Limb (tissue), 2 donors: ENCODE data around the gene ALS2.
A peak's percentile ranks its signal among the peaks of the same experiment; 100 is the strongest.
"Not testable (repeated sequence)": the region's sequence is repeated elsewhere in the genome, so short reads cannot be mapped to it uniquely, and the experiment has no call there.

ENCODE experiments used
- DNase-seq, 2 donors: peaks; one replicate each; pipeline ENCODE4 v3.0.0-alpha.2; 2016; ENCODE audit errors: extremely low spot score in 2 of 2

Gene ALS2

DNA sequence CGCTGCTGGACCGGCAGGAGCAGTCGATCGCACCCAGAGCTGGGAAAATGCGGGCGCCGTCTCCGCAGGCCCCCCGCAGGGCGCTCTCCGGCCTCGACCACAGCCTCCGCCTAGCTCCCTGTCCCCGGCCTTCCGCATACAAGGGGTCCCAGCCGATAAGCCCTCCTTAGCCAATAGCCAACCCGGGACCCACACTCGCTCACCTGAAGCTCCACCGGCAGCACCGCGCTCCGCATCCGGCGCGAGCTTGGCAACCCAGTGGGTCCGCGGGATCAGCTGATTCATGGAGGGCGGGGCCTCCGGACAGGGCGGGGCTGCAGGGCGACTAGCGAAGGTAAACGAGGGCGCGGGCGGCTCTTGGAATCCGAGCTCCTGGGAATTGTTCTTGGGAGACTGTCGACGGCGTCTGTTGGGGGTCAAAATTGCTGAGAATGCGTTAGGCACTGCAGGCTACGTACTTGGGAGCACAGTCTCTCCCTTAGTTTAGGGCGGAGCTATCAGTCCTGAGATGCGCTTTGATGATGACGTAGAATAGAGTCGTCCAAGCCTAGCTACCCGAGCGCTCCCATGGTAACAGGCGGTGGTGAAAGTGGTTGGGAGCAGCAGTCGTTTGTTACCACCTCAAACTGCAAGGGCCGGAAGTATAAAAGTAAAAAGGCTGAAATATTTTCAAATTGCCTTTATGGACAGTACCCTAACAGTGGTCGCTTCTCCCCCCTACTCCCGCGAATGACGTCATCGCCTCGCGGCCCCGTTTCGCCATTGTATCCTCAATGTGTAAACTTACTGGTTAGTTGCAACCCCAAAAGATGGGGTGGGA lies at the start of gene ALS2:
Gene ALS2 (minus strand): TSS at position 260 of the 820 bp plus-strand sequence. CDS start 12,048 bp downstream, outside the sequence.
- peak; percentile 97 to 99 for DNase-seq

DNA sequence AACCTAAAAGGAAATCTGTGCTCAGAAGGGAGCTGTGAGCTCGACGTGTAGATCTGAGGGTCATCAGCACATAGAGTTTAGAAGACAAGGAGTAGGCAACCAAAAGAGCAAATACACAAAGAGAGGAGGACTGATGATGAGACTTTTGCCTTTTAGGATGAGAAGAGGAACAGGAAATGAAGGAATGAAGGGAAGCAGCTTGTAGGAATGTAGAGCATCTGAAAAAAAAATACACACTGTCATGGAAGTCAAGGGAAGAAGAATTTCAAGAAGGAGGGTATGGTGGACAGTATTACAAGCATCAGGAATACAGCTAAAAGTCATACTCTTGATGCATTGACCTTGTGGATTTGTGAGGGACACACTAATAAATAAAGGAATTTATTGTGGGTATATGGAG lies 47.5 kb upstream of the ALS2 start:
- DNase-seq = no peak

DNA sequence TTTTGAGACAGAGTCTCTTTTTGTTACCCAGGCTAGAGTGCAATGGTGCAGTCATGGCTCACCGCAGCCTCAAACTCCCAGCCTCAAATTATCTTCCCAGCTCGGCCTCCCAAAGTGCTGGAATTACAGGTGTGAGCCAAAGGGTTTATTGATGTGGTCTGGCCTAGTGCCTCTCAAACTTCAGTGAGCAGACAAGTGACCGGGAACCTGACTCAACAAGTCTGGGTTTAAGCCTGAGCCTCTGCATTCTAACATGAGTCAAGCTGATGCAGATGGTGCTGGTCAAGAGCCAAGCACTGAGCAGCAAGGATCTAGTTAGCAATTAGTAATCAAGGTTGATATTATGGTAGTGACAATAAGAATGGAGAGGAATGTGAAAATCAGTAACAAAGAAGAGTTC lies 46.9 kb upstream of the ALS2 start:
- DNase-seq = no peak

DNA sequence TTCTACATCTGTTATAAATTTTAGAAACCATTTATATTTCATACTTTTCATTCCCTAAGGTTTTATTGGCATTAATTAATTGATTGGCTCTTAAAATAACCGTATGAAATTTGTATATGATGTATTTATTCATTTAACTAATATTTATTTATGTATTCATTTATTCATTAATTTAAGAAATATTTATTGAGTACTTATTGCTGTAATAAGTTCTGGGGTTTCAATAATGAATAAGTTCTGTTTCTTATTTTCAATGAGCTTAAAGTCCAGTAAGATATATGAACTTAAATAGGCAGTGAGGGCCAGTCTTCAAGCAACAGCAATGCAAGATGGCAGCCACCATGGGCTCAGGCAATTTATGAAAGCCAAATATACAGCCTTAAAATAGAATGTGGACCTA lies 43.5 kb upstream of the ALS2 start:
- no peak for DNase-seq

DNA sequence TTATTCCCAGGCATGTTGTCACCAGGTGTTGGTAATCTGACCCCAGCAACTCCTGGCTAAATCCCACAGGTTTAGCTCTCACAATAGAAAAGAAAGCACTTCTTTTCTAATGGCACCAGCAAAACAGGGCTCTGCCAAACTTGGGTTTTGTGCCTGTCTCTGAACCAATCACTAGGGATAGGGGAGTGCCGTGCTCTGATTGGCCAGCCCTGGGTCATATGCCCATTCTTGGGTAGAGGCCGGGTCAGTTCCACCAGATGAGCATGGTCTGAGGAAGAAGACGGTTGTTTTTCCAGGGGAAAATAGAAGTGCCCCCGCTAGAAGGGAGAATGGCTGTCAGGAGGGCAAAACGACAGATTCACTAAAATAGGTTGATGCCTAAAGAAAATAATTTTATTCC lies 40.3 kb upstream of the ALS2 start:
- DNase-seq = no peak

DNA sequence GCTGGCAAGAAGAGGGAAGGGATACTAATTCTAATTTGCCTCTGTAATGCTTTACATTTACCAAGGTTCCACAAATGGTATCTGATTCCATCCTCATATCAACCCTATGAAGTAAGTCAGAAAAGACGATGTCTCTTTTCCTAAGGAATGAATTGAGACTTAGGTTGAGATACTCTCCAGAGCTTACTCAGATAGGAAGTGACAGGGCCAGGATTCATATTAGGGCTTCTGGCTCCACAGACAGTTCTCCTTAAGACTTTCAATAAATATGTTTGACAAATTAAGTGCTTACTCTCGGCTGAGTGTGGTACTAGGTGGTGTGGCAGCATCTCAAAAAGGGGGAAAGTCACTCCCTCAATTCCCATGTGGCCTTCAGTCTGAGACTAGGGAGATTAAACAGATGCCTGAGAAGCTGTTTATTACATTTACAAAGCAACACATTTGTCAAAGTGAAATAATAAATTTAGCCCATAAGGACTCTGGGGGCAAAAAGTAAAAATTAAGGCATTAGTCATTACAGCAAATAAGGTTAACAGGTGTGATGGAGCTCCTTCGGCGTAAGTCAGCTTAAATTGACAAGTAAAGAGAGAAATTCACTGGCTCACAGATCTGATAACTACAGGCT lies 39.8 kb upstream of the ALS2 start:
- DNase-seq = no peak

DNA sequence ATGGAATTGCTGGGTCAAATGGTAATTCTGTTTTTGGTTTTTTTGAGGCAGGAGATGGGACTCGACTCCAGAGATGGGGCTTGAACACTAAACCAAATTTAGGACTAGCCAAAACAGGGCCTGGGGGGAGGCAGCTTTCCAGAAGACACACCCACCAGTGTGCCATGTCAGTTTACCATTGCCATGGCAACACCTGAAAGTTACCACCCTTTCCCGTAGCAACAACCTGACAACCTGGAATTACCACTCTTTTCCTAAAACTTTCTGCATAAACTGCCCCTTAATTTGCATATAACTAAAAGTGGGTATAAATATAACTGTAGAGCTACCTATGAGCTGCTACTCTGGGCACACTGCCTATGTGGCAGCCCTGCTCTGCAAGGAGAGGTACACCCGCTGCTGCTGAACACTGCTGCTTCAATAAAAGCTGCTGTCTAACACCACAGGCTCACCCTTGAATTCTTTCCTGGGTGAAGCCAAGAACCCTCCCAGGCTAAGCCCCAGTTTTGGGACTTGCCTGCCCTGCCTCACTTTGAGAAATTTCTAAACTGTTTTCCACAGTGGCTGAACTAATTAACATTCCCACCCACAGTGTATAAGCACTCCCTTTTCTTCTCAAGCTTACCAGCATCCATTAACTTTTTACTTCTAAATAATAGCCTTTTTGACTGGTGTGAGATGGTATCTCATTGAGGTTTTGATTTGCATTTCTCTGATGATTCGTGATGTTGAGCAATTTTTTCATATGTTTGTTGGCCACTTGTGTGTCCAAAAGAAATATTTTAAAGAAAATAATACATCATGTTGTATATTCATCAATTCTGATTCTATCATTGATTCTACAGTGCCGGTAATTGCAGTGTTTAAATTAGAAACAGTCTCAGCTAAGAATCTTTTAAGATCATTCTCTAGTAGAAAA lies 36.2 kb upstream of the ALS2 start:
- no peak for DNase-seq

DNA sequence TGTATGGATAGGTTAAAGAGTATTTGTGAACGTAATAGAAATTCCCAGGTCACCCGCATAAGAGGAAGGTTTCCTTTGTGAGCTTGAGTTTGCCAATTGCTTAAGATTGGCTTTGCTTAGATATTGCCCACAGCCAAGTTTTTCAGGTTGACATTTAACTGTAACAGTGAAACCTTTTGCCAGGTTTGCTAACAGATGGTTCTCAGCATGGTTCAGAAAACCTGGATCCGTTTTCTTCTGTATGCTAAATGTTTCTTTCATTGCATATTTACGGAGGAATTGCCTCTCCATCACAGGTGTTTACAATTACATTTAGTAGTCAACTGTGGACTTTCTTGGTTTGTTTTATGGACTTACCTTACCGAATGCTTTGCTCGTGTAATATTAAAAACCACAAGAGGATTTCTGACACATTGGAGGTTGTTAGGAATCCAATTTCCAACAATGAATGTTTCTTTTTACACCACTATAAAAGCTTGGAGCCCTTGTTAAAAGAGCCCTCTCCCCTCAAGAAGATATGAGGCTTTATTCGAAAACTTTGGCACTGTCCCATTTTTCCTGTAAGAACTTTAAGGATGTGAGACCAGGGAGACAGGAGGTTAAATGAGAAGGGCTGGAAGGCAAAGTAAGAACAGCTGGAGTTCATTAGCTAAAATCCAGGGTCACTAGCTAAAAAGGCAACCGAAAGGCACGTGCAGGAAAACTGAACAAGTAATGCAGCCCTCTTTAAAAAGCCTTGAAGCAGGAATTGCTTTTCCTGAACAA lies 33.4 kb upstream of the ALS2 start:
- peak in 1 of 2 donors; percentile 43 for DNase-seq

DNA sequence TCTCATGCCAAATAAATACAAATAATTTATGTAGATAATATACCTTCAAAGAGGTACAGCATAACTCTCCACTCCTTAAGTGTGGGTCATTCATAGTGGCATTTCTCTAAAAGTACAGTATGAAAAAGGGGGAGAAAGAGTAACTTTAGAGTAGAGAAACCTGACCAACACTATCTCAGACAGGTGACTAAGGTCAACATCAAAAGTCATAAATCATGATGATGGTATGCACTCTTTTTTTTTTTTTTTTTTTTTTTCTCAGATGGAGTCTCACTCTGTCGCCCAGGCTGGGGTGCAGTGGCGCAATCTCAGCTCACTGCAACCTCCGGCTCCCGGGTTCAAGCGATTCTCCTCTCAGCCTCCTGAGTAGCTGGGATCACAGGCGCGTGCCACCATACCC lies 29.9 kb upstream of the ALS2 start:
- DNase-seq = not testable (repeated sequence)

DNA sequence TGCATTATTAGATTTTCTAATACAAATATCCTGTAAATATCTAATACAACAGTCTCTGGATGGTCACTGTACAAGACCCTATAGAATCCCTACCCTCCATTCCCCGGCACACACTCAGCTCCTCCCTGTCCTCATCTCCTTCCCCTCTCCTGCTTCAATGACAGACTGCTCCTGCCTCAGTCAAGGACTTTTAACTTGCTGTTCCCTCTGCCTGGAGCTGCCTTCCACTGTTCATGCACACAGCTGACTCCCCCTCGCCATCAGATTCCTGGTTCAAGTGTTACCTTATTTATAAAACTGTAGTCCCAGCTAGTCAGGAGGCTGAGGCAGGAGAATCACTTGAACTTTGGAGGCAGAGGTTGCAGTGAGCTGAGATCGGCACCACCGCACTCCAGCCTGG lies 28.9 kb upstream of the ALS2 start:
- no peak for DNase-seq

DNA sequence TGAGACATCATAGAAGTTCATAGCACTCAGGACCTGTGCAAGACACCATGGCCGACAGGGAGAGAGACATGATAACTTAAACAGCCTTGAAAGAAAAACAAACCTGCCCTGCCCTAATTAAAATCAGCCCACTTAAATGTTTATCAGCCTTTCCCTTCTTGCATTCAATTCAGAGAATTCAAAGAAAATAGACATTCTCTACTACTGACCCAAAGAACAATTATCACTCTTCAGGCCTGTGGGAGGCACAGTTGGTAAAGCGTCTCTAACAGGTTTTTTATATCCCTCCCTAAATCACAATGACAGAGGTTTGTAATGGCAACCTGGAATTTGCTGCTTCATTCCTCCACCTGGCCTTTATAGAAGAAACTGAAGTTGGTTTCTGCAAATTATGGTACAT lies 27.3 kb upstream of the ALS2 start:
- DNase-seq = no peak

DNA sequence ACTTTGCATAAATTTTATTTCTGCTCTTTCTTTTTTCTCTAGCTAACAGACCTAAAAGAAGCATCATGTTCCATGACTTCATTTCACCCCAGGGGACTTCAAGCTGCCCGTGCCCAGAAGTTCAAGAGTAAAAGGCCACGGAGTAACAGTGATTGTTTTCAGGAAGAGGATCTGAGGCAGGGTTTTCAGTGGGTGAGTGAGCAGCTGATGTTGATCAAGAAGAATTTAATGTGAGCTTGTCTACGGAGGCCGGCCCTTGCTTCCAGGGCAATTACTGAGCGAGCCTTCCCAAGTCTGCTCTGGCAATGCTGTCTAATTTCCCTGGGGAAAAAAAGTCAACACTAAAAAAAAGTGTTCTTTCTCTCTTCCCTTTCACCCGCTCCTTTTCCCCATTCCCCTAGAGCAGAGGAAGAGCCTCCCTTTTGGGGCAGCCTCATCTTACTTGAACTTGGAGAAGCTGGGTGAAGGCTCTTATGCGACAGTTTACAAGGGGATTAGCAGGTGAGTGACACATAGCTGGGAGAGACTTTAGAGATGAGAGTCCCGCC lies 26.8 kb upstream of the ALS2 start:
- DNase-seq = peak; percentile 52 to 75

DNA sequence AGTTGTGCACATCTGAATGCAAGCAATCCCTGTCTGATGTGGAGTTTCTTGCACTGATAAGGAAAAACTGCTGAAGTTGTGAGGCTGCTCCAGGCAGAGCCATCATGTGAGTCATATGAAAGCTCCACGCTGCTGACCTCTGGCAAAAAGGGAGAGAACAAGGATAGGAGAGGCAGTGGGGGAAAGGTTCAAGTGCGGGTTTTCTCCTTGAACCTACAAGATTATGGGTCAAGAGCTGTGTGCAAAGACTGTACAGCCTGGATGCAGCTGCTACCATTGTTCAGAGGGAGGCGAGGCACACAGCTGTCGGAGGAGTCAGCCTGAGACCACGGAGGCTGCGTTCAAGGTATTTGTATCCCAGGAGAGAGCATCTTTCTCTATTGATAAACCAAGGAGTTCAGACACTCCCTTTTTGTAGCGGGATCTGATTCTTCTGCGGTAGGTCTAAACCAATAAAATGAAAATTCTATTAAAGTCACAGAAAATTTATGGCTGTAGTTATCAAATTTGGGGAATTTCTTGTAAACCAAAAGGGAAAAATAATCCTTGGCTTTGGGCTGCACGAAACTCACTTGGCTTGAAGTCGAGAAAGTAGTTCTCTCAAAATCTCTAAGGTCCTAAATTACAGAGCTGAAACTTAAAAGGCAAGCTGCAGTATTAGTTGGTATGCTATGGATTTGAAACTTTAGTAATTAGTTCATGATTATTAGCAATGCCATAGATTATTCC lies 25.9 kb upstream of the ALS2 start, which contains the start of gene CDK15:
Gene CDK15 (plus strand): TSS at position 96 of the 729 bp plus-strand sequence. CDS start 128 bp downstream, at position 224.
- DNase-seq = peak in 1 of 2 donors; percentile 41

DNA sequence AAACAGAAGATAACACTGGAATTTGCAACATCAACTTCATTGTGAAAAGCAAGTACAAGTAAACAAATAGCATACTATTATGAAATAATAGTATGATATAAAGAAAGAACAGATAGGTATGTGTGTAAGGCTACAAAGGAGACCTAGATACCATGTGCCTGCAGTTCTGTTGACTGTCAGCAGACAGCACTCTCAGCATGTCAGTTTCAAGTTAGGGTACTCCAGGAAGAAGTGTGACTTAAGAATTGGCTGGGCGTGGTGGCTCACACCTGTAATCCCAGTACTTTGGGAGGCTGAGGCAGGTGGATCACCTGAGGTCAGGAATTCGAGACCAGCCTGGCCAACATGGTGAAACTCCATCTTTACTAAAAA lies 18.2 kb upstream of the ALS2 start:
- DNase-seq = not testable (repeated sequence)

DNA sequence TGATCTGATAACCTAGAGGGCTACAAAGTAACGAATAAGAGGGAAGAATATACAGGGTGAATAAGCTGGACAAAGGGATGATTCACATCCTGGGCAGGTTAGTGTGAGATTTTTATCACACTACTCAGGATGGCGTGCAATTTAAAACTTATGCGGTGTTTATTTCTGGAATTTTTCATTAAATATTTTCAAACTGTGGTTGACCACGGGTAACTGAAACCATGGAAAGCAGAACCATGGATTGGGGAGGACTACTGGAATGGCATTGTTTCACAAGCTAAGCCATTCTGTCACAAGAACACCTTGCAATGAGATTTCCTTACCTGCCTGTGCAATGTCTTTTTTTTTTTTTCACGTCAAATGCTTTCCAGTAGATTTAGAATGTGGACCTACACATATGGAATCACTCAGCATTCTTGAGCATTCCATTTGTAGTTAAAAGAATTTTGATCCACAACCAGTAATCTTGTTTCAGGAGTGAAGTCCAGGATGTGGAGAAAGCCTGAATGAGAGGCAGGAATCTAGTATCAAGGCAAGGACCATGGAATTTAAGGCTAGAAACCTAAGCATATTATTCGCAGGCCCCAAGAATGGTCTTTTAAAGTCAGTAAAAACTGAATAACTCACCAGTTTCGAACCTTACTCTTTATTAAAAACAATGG lies 17.6 kb upstream of the ALS2 start:
- DNase-seq = no peak

DNA sequence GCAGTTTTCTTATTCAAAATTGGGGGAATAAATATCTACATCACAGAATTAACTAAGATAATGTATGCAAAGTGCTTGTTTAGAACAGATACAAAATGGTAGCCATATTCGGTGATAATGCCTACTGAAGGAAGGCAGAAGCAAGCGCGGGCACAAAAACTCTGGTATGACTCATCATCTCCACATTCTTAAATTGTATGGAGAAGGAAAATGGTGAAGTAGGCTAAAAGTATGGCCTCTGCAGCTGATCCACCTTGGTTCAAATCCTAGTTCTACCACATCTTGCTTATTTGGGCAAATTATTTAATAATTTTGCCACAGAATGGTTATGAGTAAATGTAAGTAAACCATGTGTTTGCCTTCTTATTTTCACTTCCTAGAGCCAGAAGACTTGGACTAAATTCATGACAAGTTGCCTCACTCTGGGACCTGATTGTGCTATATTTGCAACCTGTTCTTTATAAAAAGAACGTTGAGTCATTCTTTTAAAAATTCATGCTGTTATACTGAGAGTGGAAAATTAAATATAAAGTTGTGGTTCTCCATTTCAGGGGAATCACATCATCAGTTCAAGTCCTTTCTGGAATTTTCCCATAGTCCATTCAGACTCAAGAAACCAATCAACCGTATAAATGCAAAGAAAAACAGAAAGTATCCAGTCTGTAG lies 16.6 kb upstream of the ALS2 start:
- no peak for DNase-seq

DNA sequence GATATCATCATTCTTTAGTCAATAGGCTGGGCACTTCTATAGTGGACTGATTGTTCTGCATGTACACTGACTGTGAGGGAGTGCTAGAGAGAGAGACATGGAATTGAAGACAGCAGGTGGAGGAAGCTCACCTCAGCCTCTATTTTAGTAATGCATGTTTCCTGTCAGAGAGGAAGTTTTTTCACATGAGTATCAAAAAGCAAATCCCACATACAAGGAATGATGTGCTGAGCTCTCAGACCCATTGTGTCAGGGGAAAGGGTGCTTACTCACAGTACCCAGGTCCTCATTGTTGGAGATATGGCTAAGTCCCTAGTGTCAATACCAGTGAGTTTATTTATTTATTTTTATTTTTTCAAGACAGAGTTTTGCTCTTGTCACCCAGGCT lies 15.7 kb upstream of the ALS2 start:
- no peak for DNase-seq

DNA sequence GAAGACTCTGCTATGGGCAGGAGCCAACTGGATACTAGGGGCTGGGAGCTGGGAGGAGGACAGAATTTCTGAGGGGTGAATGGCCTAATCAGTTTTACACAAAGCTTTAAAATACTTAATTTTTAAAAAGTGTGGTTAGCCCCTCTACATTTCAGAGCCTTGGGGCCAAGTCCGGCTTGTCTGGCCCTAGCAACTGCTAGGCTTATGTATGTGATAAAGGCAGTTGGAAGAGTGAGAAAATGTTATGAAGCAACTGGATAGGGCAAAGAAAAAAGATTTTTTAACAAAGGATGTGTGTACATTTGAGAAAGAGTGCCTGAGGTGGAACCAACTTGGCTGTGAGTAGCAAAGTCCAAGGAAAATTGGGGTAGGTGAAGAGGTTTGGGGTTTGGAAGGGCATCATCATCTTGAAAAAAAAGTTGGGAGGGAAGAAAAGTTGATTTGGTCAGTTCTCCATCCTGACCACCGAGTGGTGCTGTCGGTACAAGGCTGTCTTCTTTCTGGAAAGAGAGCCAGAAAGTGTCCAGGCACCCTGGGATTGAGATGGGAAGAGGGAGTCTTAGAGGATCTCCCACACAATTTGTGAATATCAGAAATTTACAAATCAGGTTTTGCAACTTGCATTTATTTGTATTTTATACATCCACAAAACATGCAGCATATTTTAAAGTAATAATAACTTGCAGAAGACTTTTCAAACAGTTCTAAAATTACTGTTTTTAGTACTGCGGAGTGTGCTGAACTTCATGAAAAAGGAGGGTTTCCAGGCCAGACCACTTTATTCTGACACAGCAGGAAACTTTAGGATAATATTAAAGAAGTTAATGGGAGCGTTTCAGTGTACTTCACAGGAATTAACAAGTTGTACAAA lies 15.1 kb upstream of the ALS2 start:
- peak in 1 of 2 donors; percentile 51 for DNase-seq
